Left ventricle myocardium inferior (tissue), 1 donor: ENCODE measurements around the gene KCNT2. TPM values are rescaled to one million over a fixed set of nuclear protein-coding genes. Genes with fewer than 3 reads are reported as not detected.

ENCODE experiments used
- DNase-seq: peaks from one replicate; pipeline ENCODE4 v3.0.0-alpha.2; 2020
- H3K27ac ChIP-seq: fragments of 200-600 bp; replicated peaks from 2 replicates; pipeline ENCODE4 v1.8.0; 2021
- H3K27me3 ChIP-seq: fragments of 200-600 bp; 2 replicates; pipeline ENCODE4 v1.8.0; 2021; ENCODE audit warnings: low read depth
- H3K36me3 ChIP-seq: fragments of 200-600 bp; 2 replicates; pipeline ENCODE4 v1.8.0; 2021
- H3K4me1 ChIP-seq: fragments of 200-600 bp; 2 replicates; pipeline ENCODE4 v1.8.0; 2021
- H3K4me3 ChIP-seq: fragments of 200-600 bp; 2 replicates; pipeline ENCODE4 v1.8.0; 2021; ENCODE audit warnings: mild to moderate bottlenecking, moderate library complexity
- H3K9me3 ChIP-seq: fragments of 200-600 bp; replicated peaks from 2 replicates; pipeline ENCODE4 v1.8.0; 2021
- intact Hi-C: fragments of 100-400 bp; cut with micrococcal nuclease; formaldehyde crosslinking; loops from one replicate; pipeline ENCODE4 v1.11.0; 2022
- total RNA-seq: library from RNA; stranded (reverse); fragmentation: NEBNext Ultra II Directional; extraction: Animal tissue kit (Norgen Biotek cat#: 25700); gene quantifications from one replicate; pipeline ENCODE4 v1.2.1, GENCODE V29; 2021
- TF ChIP-seq, protein P1 (sequence below): fragments of 200-600 bp; IDR thresholded peaks from 2 replicates; pipeline ENCODE4 v1.8.0; 2021; ENCODE audit warnings: antibody characterized with exemption, mild to moderate bottlenecking, borderline replicate concordance
- donor health status: DM: no; HTN: yes; CAD: no; lungs with severe emphysema.

KCNT2 gene
- total RNA-seq, 1 donor from 2014 or later, result 0.60 TPM

DNA sequence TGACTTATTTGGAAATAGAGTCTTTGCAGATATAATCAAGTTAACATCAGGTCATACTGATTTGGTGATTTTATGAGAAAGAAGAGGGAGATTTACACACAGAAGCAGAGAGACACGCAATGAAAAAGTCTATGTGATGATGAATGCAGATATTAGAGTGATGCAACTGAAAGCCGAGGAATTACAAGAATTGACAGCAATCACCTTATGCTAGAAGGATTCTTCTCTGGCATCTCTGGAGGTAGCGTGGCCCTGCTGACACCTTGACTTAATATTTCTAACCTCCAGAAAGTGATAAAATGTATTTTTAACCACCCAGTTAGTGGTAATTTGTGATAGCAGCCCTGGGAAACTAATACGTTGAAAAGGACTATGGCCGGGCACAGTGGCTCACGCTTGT, 29.4 kb upstream of the KCNT2 start:
- no peak overlapping the region for H3K27ac ChIP-seq
- intact Hi-C loops, result no loop called here
- no peaks in the 10 kb centered on the region for H3K4me1 ChIP-seq
- H3K4me3 ChIP-seq, result no peak overlapping the region
- DNase-seq, result no peak
- H3K9me3 ChIP-seq, result no peaks in the 10 kb centered on the region
- TF ChIP-seq, protein P1, sequence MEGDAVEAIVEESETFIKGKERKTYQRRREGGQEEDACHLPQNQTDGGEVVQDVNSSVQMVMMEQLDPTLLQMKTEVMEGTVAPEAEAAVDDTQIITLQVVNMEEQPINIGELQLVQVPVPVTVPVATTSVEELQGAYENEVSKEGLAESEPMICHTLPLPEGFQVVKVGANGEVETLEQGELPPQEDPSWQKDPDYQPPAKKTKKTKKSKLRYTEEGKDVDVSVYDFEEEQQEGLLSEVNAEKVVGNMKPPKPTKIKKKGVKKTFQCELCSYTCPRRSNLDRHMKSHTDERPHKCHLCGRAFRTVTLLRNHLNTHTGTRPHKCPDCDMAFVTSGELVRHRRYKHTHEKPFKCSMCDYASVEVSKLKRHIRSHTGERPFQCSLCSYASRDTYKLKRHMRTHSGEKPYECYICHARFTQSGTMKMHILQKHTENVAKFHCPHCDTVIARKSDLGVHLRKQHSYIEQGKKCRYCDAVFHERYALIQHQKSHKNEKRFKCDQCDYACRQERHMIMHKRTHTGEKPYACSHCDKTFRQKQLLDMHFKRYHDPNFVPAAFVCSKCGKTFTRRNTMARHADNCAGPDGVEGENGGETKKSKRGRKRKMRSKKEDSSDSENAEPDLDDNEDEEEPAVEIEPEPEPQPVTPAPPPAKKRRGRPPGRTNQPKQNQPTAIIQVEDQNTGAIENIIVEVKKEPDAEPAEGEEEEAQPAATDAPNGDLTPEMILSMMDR, result no peak
- H3K36me3 ChIP-seq, result no peaks in the 10 kb centered on the region
- no peaks in the 10 kb centered on the region for H3K27me3 ChIP-seq

DNA sequence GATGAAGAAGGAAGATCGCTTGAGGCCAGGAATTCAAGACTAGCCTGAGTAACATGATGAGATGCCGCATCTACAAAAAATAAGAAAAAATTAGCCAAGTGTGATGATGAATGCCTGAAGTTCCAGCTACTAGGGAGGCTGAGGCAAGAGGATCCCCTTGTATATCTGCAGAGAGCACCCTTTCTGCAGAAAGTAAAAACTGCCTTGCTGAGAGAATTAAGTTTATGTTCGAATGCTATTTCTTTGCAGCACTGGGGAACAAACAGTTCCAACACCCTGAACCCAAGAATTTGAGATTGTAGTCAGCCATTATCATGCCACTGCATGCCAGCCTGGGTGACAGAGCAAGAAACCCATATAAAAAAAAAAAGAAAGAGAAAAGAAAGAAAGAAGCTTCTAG, 20.6 kb upstream of the KCNT2 start:
- intact Hi-C loops, result no loop called here
- no peak for DNase-seq
- Histone ChIP-seq H3K9me3 (peaks cover 24% of the 10 kb centered on the region), H3K36me3 (no peaks in the 10 kb centered on the region), H3K27me3 (no peaks in the 10 kb centered on the region), H3K4me1 (no peaks in the 10 kb centered on the region), H3K27ac (no peak overlapping the region), H3K4me3 (no peak overlapping the region)
- TF ChIP-seq, protein P1, result no peak

DNA sequence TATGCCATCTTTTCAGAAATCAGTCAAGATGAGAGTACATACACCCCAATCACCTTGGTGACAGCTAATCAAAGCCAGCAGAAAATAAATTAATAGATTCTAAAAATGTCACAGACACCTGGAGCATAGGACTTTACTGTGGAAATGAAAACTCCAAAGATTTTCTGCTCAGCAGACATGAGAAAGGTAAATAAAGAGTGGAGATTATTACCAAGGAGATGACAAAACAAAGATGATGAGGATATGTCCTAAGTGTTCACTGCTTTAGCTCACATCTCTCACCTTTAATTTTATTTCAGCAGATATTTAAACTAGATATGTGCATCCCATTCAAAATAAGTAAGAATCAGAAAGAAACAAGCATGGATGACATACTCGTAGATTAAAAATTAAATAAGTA, 14.8 kb upstream of the KCNT2 start:
- no peaks in the 10 kb centered on the region for H3K36me3 ChIP-seq
- no peak overlapping the region for H3K4me3 ChIP-seq
- no peak for DNase-seq
- intact Hi-C loops, result no loop called here
- H3K9me3 ChIP-seq, result peaks cover 3% of the 10 kb centered on the region
- no peak overlapping the region for H3K27ac ChIP-seq
- TF ChIP-seq, protein P1, result no peak
- H3K4me1 ChIP-seq, result no peaks in the 10 kb centered on the region
- no peaks in the 10 kb centered on the region for H3K27me3 ChIP-seq

DNA sequence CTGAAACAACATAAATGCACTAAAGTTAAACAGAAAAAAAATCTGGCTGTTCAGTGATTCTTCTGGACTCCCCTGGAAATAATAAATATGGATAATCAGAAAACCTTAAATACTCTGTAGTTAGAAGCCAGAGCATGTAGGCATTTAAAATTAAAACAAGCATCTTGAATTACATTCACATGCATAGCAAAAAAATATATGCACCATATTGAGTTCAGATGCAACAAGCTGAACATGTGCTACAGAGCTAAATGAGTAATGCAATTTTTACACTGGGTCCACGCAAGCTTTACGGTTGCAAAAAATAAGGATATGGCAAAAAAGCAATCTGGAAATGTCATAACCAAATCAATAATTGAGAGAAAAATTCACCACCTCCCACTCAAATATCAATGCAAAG, 11.5 kb upstream of the KCNT2 start:
- Histone ChIP-seq H3K4me1 (no peaks in the 10 kb centered on the region), H3K9me3 (no peaks in the 10 kb centered on the region), H3K36me3 (no peaks in the 10 kb centered on the region), H3K27ac (no peak overlapping the region), H3K27me3 (no peaks in the 10 kb centered on the region), H3K4me3 (no peak overlapping the region)
- TF ChIP-seq, protein P1, result no peak
- DNase-seq, result no peak
- intact Hi-C loops, result no loop called here

DNA sequence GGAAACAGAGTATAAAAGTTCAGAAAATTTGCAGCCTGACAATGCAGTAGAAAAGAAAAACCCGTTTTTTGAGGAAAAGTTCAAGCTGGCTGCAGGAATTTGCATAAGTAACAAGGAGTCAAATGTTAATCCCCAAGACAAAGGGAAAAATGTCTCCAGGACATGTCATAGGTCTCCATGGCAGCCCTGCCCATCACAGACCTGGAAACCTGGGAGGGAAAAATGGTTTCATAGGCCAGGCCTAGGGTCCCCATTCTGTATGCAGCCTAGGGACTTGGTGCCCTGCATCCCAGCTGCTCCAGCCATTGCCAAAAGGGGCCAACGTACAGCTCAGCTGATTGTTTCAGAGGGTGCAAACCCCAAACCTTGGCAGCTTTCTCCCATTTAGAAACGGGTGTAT, 3.6 kb upstream of the KCNT2 start:
- TF ChIP-seq, protein P1, result no peak
- H3K4me3 ChIP-seq, result no peak overlapping the region
- H3K4me1 ChIP-seq, result peaks cover 16% of the 10 kb centered on the region
- no peak overlapping the region for H3K27ac ChIP-seq
- intact Hi-C loops, result no loop called here
- DNase-seq, result no peak
- no peaks in the 10 kb centered on the region for H3K9me3 ChIP-seq
- no peaks in the 10 kb centered on the region for H3K36me3 ChIP-seq
- H3K27me3 ChIP-seq, result peaks cover 28% of the 10 kb centered on the region

DNA sequence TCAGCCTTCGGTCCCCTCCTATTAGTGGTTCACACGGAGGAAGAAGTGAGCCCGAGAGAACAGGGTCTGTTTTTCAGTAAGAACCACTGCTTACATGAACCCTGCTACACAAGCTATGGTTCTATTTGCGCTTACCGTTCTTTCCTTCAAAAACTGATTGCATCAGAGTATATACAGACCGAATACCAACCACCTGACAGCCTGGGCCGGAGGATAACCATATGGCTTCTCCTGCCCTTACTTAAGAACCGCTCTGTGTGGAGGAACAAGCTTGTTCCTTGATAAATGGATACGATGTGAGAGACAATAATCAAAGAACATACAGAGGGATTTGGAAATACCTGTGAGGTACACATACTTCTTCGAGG, 1.1 kb upstream of the KCNT2 start:
- intact Hi-C loops, result no loop called here

More for the DNA sequence above, 1.1 kb upstream of the KCNT2 start:
- Histone ChIP-seq H3K36me3 (no peaks in the 10 kb centered on the region), H3K4me3 (peak overlapping the region; percentile 65), H3K27me3 (peaks cover 38% of the 10 kb centered on the region), H3K27ac (peak overlapping the region; percentile 74), H3K4me1 (peaks cover 16% of the 10 kb centered on the region), H3K9me3 (no peaks in the 10 kb centered on the region)
- DNase-seq, result no peak
- TF ChIP-seq, protein P1, result no peak
